ENCODE measurements around the gene PPM1A. TPM values are rescaled to one million over a fixed set of nuclear protein-coding genes. Genes with fewer than 3 reads are reported as not detected.

PPM1A gene
- total and polyA plus RNA-seq, 5 donors from 2014 or later: 15.0 to 83.3 (median 20.9) TPM

DNA sequence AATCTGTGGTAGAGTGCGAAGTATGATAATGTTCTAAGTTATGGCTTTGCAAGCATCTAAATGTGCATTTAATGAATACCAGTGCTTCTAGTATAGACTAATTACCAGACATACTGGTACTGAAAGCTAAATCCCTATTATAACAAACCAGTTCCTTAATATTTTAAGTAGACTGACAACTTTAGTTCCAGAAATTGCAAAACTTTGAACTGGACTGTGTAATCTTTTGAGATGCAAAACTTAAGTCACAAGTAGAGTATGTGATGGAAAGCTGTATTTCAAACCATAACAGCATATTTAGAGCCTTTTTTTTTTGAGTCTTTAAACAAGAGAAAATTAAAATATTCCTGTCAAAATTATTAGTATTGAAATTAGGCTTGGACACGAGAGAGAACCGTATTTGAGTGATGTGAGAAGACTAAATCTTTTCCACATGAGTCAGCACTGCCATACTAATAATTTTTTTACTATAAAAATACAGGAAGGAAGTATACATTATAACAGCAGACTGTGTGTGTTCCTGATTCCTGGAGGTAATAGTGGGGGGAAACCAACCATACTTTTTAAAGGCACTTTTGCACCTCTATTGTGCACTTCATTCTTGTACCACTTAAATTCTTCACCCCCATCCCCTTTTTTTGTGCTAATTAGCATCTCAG is 45.5 kb downstream of the PPM1A start:
- H3K27ac ChIP-seq (ENCODE audit: insufficient read depth, low read length, poor library complexity, severe bottlenecking): no peak overlapping the region

DNA sequence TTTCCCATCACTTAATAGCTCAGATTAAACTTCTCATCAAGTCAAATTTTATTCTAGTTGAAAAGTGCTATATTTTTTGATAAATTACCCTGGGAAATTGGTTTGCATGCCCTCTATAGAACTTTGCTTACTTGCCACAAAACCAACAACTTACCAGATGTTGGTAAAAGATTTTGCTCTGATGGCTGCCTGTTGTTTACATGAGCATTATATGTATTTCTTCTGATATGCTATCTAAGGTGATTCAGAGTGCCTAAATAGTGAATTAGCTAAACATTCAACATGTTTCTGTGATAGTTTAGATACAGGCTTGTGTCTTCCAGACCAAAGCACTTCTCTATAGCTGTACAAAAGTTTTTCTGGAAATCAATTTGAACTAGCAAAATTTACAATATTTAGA is 51.0 kb downstream of the PPM1A start:
- H3K27me3 ChIP-seq (ENCODE audit: control insufficient read depth, insufficient read depth, low read length): no peaks in the 10 kb centered on the region
- H3K4me3 Mint-ChIP-seq: no peak overlapping the region
- no peaks in the 10 kb centered on the region for H3K27me3 Mint-ChIP-seq
- no peaks in the 10 kb centered on the region for H3K9me3 ChIP-seq (ENCODE audit: control insufficient read depth in 2 of 2, low read length in 2 of 2)
- no peaks in the 10 kb centered on the region for H3K4me1 Mint-ChIP-seq
- no peaks in the 10 kb centered on the region for H3K36me3 ChIP-seq (ENCODE audit: control insufficient read depth, insufficient read depth, low read length)
- no peaks in the 10 kb centered on the region for H3K36me3 Mint-ChIP-seq
- no peak overlapping the region for H3K27ac ChIP-seq (ENCODE audit: insufficient read depth, low read length, poor library complexity, severe bottlenecking)
- DNase-seq (no peak), ATAC-seq (ENCODE audit: low read depth in 2 of 2) (no peak)
- H3K9me3 Mint-ChIP-seq: no peaks in the 10 kb centered on the region
- H3K4me1 ChIP-seq (ENCODE audit: control insufficient read depth, insufficient read depth, low read length, poor library complexity, severe bottlenecking): no peaks in the 10 kb centered on the region
- no peak overlapping the region for H3K27ac Mint-ChIP-seq
- H3K4me3 ChIP-seq (ENCODE audit: low read depth, low read length): no peak overlapping the region

More for the DNA sequence above, 45.5 kb downstream of the PPM1A start:
- DNase-seq (no peak), ATAC-seq (ENCODE audit: low read depth in 2 of 2) (no peak)
- Mint-ChIP-seq H3K36me3 (peaks cover 17% of the 10 kb centered on the region), H3K4me3 (no peak overlapping the region), H3K9me3 (no peaks in the 10 kb centered on the region), H3K27ac (no peak overlapping the region), H3K27me3 (no peaks in the 10 kb centered on the region), H3K4me1 (peaks cover 0 to 6% (median 2%) of the 10 kb centered on the region in 4 donors)
- Histone ChIP-seq H3K27me3 (ENCODE audit: control insufficient read depth, insufficient read depth, low read length) (no peaks in the 10 kb centered on the region), H3K36me3 (ENCODE audit: control insufficient read depth, insufficient read depth, low read length) (peaks cover 25% of the 10 kb centered on the region), H3K4me3 (ENCODE audit: low read depth, low read length) (no peak overlapping the region), H3K9me3 (ENCODE audit: control insufficient read depth in 2 of 2, low read length in 2 of 2) (no peaks in the 10 kb centered on the region), H3K4me1 (ENCODE audit: control insufficient read depth, insufficient read depth, low read length, poor library complexity, severe bottlenecking) (no peaks in the 10 kb centered on the region)

DNA sequence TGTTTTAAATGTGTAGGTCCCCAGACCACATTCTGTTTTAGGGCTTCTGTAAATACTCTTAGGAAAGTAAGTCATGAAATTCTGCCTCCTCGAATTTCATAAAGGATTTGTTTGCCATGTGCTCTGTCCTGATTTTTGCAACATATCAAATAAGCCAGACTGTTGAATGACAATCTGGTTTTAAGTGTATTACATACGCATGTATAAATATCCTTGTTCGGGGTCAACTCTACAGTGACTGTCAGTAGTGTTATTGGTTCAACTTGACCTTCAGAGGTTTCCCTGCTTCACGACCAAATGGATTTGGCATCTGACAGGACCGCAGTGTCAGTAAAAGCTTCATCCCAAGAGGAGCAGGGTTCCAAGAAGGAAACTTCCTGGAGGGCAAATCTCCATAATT is 52.7 kb downstream of the PPM1A start:
- Mint-ChIP-seq H3K36me3 (no peaks in the 10 kb centered on the region), H3K27me3 (no peaks in the 10 kb centered on the region), H3K4me3 (no peak overlapping the region), H3K4me1 (no peaks in the 10 kb centered on the region), H3K27ac (peak overlapping the region in 1 of 3 donors; percentile 19), H3K9me3 (peaks cover 0 to 4% (median 0%) of the 10 kb centered on the region in 7 donors)
- no peaks in the 10 kb centered on the region for H3K9me3 ChIP-seq (ENCODE audit: control insufficient read depth in 2 of 2, low read length in 2 of 2)
- H3K4me3 ChIP-seq (ENCODE audit: low read depth, low read length): no peak overlapping the region
- no peaks in the 10 kb centered on the region for H3K4me1 ChIP-seq (ENCODE audit: control insufficient read depth, insufficient read depth, low read length, poor library complexity, severe bottlenecking)
- no peaks in the 10 kb centered on the region for H3K27me3 ChIP-seq (ENCODE audit: control insufficient read depth, insufficient read depth, low read length)
- H3K27ac ChIP-seq (ENCODE audit: insufficient read depth, low read length, poor library complexity, severe bottlenecking): no peak overlapping the region
- no peaks in the 10 kb centered on the region for H3K36me3 ChIP-seq (ENCODE audit: control insufficient read depth, insufficient read depth, low read length)
- ATAC-seq (ENCODE audit: low read depth in 2 of 2): no peak
- no peak for DNase-seq

DNA sequence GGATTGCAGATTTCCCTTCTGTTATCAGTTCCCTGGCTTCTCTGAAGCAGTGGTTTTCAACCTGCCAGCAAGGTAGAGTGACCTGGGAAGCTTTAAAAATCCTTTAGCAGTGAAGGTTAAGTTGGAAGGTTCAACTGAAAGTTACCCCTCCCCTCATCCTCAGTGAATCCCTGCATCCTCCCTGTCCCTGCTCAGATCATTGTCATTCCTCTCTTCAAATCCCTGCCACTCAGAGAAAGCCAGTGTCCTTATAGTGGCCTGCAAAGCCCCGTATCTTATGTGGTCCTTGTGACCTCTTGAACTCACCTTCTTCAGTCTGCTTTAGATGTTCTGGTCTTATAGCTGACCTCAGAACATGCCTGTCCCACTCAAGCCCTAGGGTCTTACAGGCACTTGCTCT is 53.6 kb downstream of the PPM1A start:
- Histone ChIP-seq H3K27ac (ENCODE audit: insufficient read depth, low read length, poor library complexity, severe bottlenecking) (no peak overlapping the region), H3K27me3 (ENCODE audit: control insufficient read depth, insufficient read depth, low read length) (no peaks in the 10 kb centered on the region), H3K36me3 (ENCODE audit: control insufficient read depth, insufficient read depth, low read length) (no peaks in the 10 kb centered on the region), H3K4me1 (ENCODE audit: control insufficient read depth, insufficient read depth, low read length, poor library complexity, severe bottlenecking) (no peaks in the 10 kb centered on the region), H3K9me3 (ENCODE audit: control insufficient read depth in 2 of 2, low read length in 2 of 2) (no peaks in the 10 kb centered on the region), H3K4me3 (ENCODE audit: low read depth, low read length) (no peak overlapping the region)
- no peaks in the 10 kb centered on the region for H3K36me3 Mint-ChIP-seq
- no peak overlapping the region for H3K4me3 Mint-ChIP-seq
- H3K9me3 Mint-ChIP-seq: peaks cover 0 to 4% (median 0%) of the 10 kb centered on the region in 7 donors
- H3K27ac Mint-ChIP-seq: peak overlapping the region in 2 of 3 donors; percentile 6 to 74
- H3K4me1 Mint-ChIP-seq: no peaks in the 10 kb centered on the region
- ATAC-seq (ENCODE audit: low read depth in 2 of 2) (peak in 1 of 2 donors; percentile 8), DNase-seq (no peak)
- H3K27me3 Mint-ChIP-seq: no peaks in the 10 kb centered on the region

DNA sequence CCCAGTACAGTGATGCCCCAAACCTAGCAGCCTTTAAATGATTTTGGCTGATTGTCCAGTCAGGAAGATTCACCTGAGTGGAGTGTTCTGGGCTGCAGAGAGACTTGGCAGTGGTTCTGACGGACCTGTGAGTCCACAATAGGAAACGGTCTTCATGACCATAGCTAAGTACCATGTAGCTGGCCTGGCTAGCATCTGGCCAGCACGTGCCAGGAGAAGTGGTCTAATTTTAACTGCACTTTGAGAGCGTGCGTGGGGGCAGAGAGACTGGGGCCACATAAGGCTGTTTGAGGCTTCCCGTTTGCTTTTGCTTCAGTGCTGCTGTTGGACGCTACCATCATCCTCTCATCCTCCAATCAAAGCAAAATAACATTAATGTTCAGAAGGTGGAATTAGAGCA is 54.7 kb downstream of the PPM1A start:
- ATAC-seq (ENCODE audit: low read depth in 2 of 2) (no peak), DNase-seq (no peak)
- no peak overlapping the region for H3K4me3 Mint-ChIP-seq
- no peaks in the 10 kb centered on the region for H3K4me1 Mint-ChIP-seq
- Histone ChIP-seq H3K4me1 (ENCODE audit: control insufficient read depth, insufficient read depth, low read length, poor library complexity, severe bottlenecking) (no peaks in the 10 kb centered on the region), H3K36me3 (ENCODE audit: control insufficient read depth, insufficient read depth, low read length) (no peaks in the 10 kb centered on the region), H3K27me3 (ENCODE audit: control insufficient read depth, insufficient read depth, low read length) (no peaks in the 10 kb centered on the region), H3K27ac (ENCODE audit: insufficient read depth, low read length, poor library complexity, severe bottlenecking) (no peak overlapping the region), H3K4me3 (ENCODE audit: low read depth, low read length) (no peak overlapping the region), H3K9me3 (ENCODE audit: control insufficient read depth in 2 of 2, low read length in 2 of 2) (no peaks in the 10 kb centered on the region)
- no peak overlapping the region for H3K27ac Mint-ChIP-seq
- no peaks in the 10 kb centered on the region for H3K27me3 Mint-ChIP-seq
- H3K9me3 Mint-ChIP-seq: peaks cover 0 to 4% (median 0%) of the 10 kb centered on the region in 7 donors
- H3K36me3 Mint-ChIP-seq: no peaks in the 10 kb centered on the region

DNA sequence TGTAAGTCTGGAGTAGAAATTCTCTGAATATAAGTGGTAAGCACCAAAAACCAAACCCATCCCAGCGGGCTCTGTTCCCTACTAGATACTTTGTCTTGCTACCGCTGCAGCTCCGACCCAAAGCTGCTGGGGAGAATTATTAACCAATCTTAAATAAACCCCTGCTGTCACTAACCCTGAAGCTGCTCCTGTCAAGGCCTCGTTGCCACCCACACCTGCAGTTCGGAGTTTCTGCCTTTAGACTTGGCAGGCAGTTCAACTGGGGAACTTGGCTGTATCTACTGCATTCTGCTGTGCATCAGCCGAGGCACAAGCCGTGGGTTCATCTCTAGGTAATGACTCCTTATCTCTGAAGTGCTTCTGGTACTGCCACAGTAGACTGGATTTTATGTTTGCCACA is 55.5 kb downstream of the PPM1A start:
- no peaks in the 10 kb centered on the region for H3K4me1 Mint-ChIP-seq
- ATAC-seq (ENCODE audit: low read depth in 2 of 2): no peak

DNA sequence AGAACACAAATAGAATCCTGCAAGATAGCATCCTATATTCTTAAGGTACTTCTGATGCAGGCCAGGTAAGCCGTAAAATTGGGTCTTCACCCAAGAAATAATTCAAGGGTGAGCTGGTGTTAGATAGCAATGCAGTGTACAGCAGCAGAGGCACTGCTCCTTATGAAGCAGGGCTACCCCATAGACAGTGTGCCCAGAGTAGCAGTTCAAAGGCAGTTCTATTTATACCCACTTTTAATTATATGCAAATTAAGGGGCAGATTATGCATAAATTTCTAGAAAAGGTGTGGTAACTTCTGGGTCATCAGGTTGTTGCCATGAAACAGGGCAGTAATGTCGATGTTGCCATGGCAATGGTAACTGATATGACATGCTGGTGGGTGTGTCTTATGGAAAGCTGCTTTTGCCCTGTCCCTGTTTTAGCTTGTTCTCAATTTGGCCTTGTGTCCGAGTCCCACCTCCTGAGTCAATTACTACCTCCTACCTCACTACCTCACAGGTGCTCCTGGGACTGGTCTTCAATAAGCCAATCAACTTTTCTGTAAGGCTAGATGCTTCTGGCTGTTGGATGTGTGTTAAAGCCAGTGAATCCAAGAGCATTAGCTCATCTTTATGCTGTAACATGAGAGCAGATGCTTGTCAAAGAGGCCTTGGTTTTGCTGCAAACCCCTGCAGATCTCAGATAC is 61.0 kb downstream of the PPM1A start:
- H3K4me1 ChIP-seq (ENCODE audit: control insufficient read depth, insufficient read depth, low read length, poor library complexity, severe bottlenecking): no peaks in the 10 kb centered on the region
- H3K27me3 Mint-ChIP-seq: peaks cover 19% of the 10 kb centered on the region
- DNase-seq (no peak), ATAC-seq (ENCODE audit: low read depth in 2 of 2) (no peak)
- peaks cover 0 to 4% (median 0%) of the 10 kb centered on the region in 7 donors for H3K9me3 Mint-ChIP-seq
- H3K27ac Mint-ChIP-seq: no peak overlapping the region
- no peak overlapping the region for H3K27ac ChIP-seq (ENCODE audit: insufficient read depth, low read length, poor library complexity, severe bottlenecking)
- peaks cover 5% of the 10 kb centered on the region for H3K27me3 ChIP-seq (ENCODE audit: control insufficient read depth, insufficient read depth, low read length)
- H3K36me3 Mint-ChIP-seq: no peaks in the 10 kb centered on the region
- H3K4me3 Mint-ChIP-seq: no peak overlapping the region
- peaks cover 0 to 2% (median 0%) of the 10 kb centered on the region in 4 donors for H3K4me1 Mint-ChIP-seq
- H3K4me3 ChIP-seq (ENCODE audit: low read depth, low read length): no peak overlapping the region
- H3K9me3 ChIP-seq (ENCODE audit: control insufficient read depth in 2 of 2, low read length in 2 of 2): no peaks in the 10 kb centered on the region
- no peaks in the 10 kb centered on the region for H3K36me3 ChIP-seq (ENCODE audit: control insufficient read depth, insufficient read depth, low read length)

More for the DNA sequence above, 55.5 kb downstream of the PPM1A start:
- DNase-seq: no peak
- Mint-ChIP-seq H3K27me3 (no peaks in the 10 kb centered on the region), H3K4me3 (no peak overlapping the region), H3K36me3 (no peaks in the 10 kb centered on the region), H3K27ac (no peak overlapping the region), H3K9me3 (peaks cover 0 to 4% (median 0%) of the 10 kb centered on the region in 7 donors)
- Histone ChIP-seq H3K36me3 (ENCODE audit: control insufficient read depth, insufficient read depth, low read length) (no peaks in the 10 kb centered on the region), H3K9me3 (ENCODE audit: control insufficient read depth in 2 of 2, low read length in 2 of 2) (no peaks in the 10 kb centered on the region), H3K4me3 (ENCODE audit: low read depth, low read length) (no peak overlapping the region), H3K4me1 (ENCODE audit: control insufficient read depth, insufficient read depth, low read length, poor library complexity, severe bottlenecking) (no peaks in the 10 kb centered on the region), H3K27ac (ENCODE audit: insufficient read depth, low read length, poor library complexity, severe bottlenecking) (no peak overlapping the region), H3K27me3 (ENCODE audit: control insufficient read depth, insufficient read depth, low read length) (no peaks in the 10 kb centered on the region)

DNA sequence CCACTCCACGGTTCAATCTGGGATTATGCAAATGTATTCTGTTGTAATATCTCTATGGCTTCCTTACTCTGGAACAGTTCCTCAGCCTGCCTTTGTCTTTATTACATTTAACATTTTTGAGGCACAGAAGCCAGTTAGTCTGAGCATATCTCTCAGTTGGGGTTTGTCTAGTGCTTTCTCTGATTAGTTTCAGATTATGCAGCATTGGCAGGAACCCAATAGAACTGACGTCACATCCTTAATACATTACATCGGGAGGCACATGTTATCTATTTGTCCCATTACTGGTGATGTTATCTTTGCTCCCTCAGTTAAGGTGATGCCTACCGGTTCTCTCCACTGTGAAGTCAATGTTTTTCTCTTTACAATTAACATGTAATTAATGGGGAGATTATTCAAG is 62.4 kb downstream of the PPM1A start:
- no peak overlapping the region for H3K27ac Mint-ChIP-seq

More for the DNA sequence above, 62.4 kb downstream of the PPM1A start:
- no peaks in the 10 kb centered on the region for H3K4me1 ChIP-seq (ENCODE audit: control insufficient read depth, insufficient read depth, low read length, poor library complexity, severe bottlenecking)
- H3K4me3 ChIP-seq (ENCODE audit: low read depth, low read length): no peak overlapping the region
- H3K4me1 Mint-ChIP-seq: peaks cover 0 to 2% (median 0%) of the 10 kb centered on the region in 4 donors
- H3K27me3 ChIP-seq (ENCODE audit: control insufficient read depth, insufficient read depth, low read length): peaks cover 8% of the 10 kb centered on the region
- H3K9me3 ChIP-seq (ENCODE audit: control insufficient read depth in 2 of 2, low read length in 2 of 2): no peaks in the 10 kb centered on the region
- H3K4me3 Mint-ChIP-seq: no peak overlapping the region
- no peak overlapping the region for H3K27ac ChIP-seq (ENCODE audit: insufficient read depth, low read length, poor library complexity, severe bottlenecking)
- H3K9me3 Mint-ChIP-seq: peaks cover 0 to 2% (median 0%) of the 10 kb centered on the region in 7 donors
- no peaks in the 10 kb centered on the region for H3K36me3 ChIP-seq (ENCODE audit: control insufficient read depth, insufficient read depth, low read length)
- H3K27me3 Mint-ChIP-seq: peaks cover 24% of the 10 kb centered on the region
- ATAC-seq (ENCODE audit: low read depth in 2 of 2) (no peak), DNase-seq (no peak)
- H3K36me3 Mint-ChIP-seq: no peaks in the 10 kb centered on the region

All from CD4-positive, CD25-positive, alpha-beta regulatory T cell (primary cell).